CD4-positive, alpha-beta T cell treated with Interleukin-2 at 100 ng/mL for 4 hours (primary cell): Measurements from ENCODE around the gene KNTC1.
"Not testable (repeated sequence)": the region's sequence is repeated elsewhere in the genome, so short reads cannot be mapped to it uniquely, and the experiment has no call there.

ENCODE experiments used
- DNase-seq: peaks from one replicate; pipeline ENCODE4 v3.0.0-alpha.2; 2020; ENCODE audit warnings: low spot score

KNTC1 gene

GRCh38 chr12:122526683-122527477, at the start of gene KNTC1, which contains the start of gene RSRC2:
Gene KNTC1 (plus strand): TSS chr12:122527249. CDS start chr12:122530064, 2,815 bp downstream.
Gene RSRC2 (minus strand): TSS chr12:122526936. CDS start chr12:122526853, 83 bp downstream.
- peak; percentile 100 for DNase-seq

- no peak for DNase-seq
These were observed 46.3 kb upstream of the KNTC1 start for GRCh38 chr12:122480753-122481152.

GRCh38 chr12:122481861-122482260, 45.2 kb upstream of the KNTC1 start:
- DNase-seq = no peak

GRCh38 chr12:122483969-122484368, 43.1 kb upstream of the KNTC1 start:
- no peak for DNase-seq

- DNase-seq = not testable (repeated sequence)
These were observed 42.7 kb upstream of the KNTC1 start for GRCh38 chr12:122484385-122484784.

GRCh38 chr12:122486360-122486759, 40.7 kb upstream of the KNTC1 start:
- not testable (repeated sequence) for DNase-seq

GRCh38 chr12:122486805-122487426, 40.1 kb upstream of the KNTC1 start:
- DNase-seq = no peak

DNA sequence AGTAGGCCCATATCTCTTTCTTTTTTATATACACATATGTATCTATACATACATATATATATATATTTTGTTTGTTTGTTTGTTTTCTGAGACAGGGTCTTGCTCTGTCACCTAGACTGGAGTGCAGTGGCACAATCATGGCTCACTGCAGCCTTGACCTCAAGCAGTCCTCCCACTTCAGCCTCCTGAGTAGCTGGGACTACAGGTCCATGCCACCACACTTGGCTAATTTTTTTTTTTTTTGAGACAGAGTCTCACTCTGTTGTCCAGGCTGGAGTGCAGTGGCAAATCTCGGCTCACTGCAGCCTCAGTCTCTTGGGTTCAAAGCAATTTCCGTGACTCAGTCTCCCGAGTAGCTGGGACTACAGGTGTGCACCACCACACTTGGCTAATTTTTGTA, 39.2 kb upstream of the KNTC1 start:
- not testable (repeated sequence) for DNase-seq

DNA sequence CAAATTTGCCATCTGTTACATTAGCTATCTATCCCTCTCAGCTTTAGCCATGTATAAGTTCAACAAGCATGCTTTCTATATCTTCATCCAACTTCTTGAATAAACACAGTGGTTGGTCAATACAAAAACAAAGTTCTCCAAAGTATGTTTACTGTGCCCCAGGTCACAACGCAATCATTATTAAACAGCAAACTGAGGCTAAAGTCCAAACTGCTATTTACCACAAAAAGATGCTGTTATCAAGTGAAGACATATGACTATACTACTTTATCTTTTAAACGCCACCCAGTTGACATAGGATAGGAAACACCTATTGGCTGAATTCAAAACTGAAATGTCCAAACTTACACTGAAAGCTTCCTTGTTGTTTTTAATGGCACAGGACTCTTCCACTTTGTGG, 38.0 kb upstream of the KNTC1 start:
- no peak for DNase-seq

DNA sequence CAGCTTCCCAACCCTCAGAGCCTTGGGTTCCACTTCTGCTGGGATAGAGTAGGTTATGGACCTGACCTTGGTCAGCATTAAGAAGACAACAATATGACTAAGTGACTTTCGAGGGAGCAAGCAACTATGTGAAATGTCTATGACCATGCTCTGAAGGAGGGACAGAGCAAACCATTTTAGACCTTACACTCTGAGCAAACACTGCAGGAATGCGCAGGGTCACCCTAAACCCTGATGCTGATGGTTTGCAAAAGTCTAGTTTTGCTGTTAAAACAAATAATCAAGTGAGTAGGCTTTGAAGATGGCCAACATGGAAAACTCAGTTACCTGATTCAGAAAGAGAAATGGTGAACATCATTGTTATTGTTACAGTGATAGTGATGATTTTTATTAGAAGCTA, 35.1 kb upstream of the KNTC1 start:
- DNase-seq = no peak

GRCh38 chr12:122493222-122493621, 33.8 kb upstream of the KNTC1 start:
- not testable (repeated sequence) for DNase-seq

- DNase-seq = no peak
These were observed 31.8 kb upstream of the KNTC1 start for GRCh38 chr12:122495258-122495657.

- peak; percentile 45 for DNase-seq
These were observed 26.9 kb upstream of the KNTC1 start for GRCh38 chr12:122499991-122500684.

DNA sequence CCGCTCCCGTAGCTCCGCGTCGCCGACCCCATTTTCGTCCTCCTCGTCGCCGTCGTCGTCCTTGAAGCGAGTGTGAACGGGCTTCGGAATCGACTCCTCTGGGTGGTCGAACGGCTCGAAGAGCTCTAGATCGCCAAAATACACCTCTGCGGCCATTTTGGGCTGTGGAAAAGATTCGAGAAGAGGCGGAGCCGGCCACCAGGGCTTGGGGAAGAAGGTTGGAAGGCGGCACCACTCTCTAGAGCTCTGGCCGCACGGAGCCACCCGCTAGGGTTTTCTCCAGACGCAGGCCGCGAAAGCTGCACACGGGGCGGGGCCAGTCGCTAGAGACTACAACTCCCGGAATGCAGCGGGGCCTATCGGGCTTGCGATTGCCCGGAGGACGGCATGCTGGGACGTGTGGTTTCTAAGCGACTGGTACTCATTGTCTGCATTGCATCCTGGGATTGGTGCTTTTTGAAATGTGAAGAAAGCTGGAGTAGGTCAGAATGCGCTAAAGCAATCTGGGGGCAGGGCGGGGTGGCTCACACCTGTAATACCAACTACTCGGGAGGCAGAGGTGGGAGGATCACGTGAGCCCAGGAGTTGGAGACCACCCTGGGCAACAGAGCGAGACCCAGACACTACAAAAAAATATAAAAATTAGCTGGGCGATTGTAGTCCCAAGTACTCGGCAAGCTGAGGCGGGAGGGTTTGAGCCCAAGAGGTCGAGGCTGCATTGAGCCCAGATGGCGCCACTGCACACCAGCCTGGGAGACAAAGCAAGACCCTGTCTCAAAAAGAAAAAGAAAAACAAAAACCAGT, 26.2 kb upstream of the KNTC1 start, which contains the start of gene ZCCHC8:
Gene ZCCHC8, minus strand, starts transcription at position 248 of the 804 bp plus-strand sequence. Its CDS starts 92 bp downstream, at position 156.
- DNase-seq = peak; percentile 97

DNA sequence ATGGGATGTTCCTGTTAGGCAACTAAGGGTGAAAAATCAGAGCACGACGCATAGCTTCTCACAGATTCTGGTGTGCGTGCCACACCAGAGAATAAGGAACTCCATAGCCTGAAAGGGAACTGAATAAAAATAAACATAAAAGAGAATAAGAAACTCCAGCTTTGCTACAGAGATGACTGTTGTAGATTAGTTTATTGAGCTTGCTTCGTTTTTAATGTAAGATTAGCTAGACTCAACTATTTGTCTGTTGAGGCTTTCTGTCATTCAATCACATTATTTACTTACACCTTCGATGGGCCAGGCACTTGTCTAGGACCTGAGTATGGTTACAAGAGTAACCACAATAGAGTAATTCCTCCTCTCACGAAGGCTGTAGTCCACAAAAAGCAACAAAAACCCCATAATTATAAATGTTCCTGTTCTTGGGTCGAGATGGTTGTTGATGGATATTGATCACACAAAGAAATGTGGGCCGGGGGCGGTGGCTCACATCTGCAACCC, 25.5 kb upstream of the KNTC1 start:
- no peak for DNase-seq

DNA sequence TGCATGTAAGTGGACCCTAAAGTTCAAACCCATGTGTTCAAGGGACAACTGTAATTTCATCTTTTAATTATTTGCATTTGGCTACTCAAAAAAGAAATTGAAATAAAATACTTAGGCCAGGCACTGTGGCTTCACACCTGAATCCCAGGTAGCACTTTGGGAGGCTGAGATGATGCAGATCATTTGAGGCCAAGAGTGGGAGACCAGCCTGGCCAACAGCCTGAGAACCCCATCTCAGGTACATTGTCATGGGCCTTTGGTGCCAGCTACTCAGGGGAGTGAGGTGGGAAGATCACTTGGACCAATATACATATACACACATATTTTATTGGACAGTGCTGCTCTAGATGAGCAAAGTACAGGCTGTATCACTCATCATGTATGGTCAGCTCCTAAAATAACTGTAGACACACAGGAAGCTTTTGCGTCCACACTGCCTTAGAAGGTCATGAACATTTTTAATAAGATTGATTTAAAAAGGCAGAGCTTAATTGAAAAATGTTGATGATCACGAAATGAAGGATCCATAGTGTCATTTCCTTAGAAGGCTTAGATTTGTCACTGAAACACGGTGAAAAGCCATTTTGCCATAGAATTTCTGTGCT, 23.8 kb upstream of the KNTC1 start:
- DNase-seq = no peak

DNA sequence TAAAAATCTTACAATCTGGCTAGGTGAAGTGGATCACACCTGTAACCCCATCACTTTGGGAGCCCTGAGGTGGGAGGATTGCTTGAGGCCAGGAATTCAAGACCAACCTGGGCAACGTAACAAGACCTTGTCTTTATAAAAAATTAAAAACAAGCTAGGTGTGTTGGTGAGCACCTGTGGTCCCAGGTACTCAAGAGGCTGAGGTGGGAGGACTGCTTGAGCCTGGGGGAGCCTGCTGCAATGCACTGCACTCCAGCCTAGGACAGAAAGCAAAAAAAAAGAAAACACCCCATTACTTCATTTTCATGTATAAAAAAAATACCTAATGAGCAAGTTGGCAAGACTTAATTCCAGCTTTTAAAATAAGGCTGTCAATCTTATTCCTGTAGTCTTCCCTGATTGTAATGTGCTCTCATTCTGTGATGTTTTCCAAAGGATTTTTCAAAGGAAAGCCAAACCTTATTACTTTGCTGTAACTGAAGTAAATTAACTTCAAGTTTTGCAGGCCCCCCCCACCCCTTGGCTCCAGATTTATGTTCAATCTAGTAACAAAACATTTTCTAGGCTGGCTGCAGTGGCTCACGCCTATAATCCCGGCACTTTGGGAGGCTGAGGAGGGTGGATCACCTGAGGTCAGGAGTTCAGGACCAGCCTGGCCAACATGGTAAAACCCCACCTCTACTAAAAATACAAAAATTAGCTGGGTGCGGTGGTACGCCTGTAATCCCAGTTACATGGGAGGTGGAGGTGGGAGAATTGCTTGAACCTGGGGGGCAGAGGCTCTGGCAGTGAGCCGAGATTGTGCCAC, 23.1 kb upstream of the KNTC1 start:
- DNase-seq = no peak

GRCh38 chr12:122505419-122506051, 21.5 kb upstream of the KNTC1 start:
- DNase-seq = no peak

GRCh38 chr12:122506393-122506938, 20.6 kb upstream of the KNTC1 start:
- DNase-seq = no peak

DNA sequence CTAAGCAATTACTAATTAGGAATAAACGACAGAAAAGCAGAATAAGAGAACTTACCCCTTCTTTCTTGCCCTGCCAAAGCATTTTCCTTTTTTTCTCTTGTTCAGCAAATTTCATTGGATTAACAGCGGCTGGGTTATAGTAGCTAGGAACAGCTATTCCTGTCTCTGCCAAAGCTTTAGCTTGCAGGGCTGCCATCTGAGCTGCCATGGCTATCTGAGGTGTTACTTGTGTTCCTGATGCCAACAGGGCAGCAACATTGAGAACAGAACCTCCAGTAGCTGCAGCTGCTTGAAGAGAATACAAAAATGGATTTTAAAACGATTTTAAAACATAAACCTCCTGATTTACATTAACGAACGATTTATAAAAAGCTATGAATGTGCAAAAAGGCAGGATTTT, 18.9 kb upstream of the KNTC1 start:
- DNase-seq = no peak
